ENCODE measurements around the gene MANSC1.

GRCh38 chr12:12349711-12350665, at the start of gene MANSC1:
- peak in 3 of 4 experiments; percentile 42 to 48 (median 48) for TF ChIP-seq CTCF (IDR thresholded peaks at IDR 0.05)
- TF ChIP-seq POLR2A (IDR thresholded peaks at IDR 0.05) = peak; percentile 14 to 63

Data from uterus (tissue), 2 donors.